OCI-LY7 (cell line): ENCODE measurements around the gene FCGR3B. TPM values are rescaled to one million over a fixed set of nuclear protein-coding genes. Genes with fewer than 3 reads are reported as not detected.
"Not testable (repeated sequence)": the region's sequence is repeated elsewhere in the genome, so short reads cannot be mapped to it uniquely, and the experiment has no call there.

ENCODE experiments used
- BruUV-seq: library from RNA; stranded (reverse); fragments of 400-500 nt; replicated peaks from 2 replicates; lab custom pipeline; 2021; lab: Mats Ljungman, UMichigan
- CTCF ChIA-PET: fragments of 300-600 bp; sonication (Branson Sonifier 250); formaldehyde crosslinking; loops from one replicate; lab custom pipeline; 2022; ENCODE audit warnings: antibody characterized with exemption; ENCODE audit not compliant: unreplicated experiment; lab: Charles Lee
- POLR2A ChIA-PET: fragments of 300-600 bp; sonication (Branson Sonifier 250); formaldehyde crosslinking; loops from one replicate; lab custom pipeline; 2022; ENCODE audit warnings: antibody characterized with exemption; lab: Charles Lee
- DNase-seq: peaks from one replicate; pipeline ENCODE4 v3.0.0-alpha.2; 2015; ENCODE audit warnings: low spot score
- H2AFZ ChIP-seq: fragments of 200-600 bp; sonication (generic), shearing (Covaris generic); 2 replicates; pipeline ENCODE4 v1.6.1; 2014; ENCODE audit warnings: mild to moderate bottlenecking, antibody characterized with exemption, low read length, moderate library complexity
- H3K27ac ChIP-seq: fragments of 200-600 bp; sonication (generic); 2 replicates; pipeline ENCODE4 v1.5.1; 2014; ENCODE audit warnings: mixed run types, low read depth, mild to moderate bottlenecking, moderate library complexity, low read length, inconsistent platforms; ENCODE audit not compliant: poor library complexity, severe bottlenecking
- H3K36me3 ChIP-seq: fragments of 200-600 bp; sonication (generic); 2 replicates; pipeline ENCODE4 v1.6.1; 2014; ENCODE audit warnings: mild to moderate bottlenecking, antibody characterized with exemption, low read length, moderate library complexity, mixed read lengths; ENCODE audit not compliant: insufficient read depth
- H3K4me1 ChIP-seq: fragments of 200-600 bp; sonication (generic); 2 replicates; pipeline ENCODE4 v1.5.1; 2014; ENCODE audit warnings: mild to moderate bottlenecking, low read length; ENCODE audit not compliant: insufficient read depth, poor library complexity, severe bottlenecking
- H3K4me2 ChIP-seq: fragments of 200-600 bp; sonication (generic); 2 replicates; pipeline ENCODE4 v1.6.1; 2014; ENCODE audit warnings: mild to moderate bottlenecking, low read length
- H3K4me3 ChIP-seq: fragments of 200-600 bp; sonication (generic); 2 replicates; pipeline ENCODE4 v1.5.1; 2014; ENCODE audit warnings: mild to moderate bottlenecking, low read depth, low read length; ENCODE audit not compliant: poor library complexity, severe bottlenecking
- H3K79me2 ChIP-seq: fragments of 200-600 bp; sonication (generic); 2 replicates; pipeline ENCODE4 v1.6.1; 2016; ENCODE audit warnings: low read depth, mild to moderate bottlenecking, low read length, moderate library complexity, mixed read lengths; ENCODE audit not compliant: insufficient read depth
- H3K9me2 ChIP-seq: fragments of 200-600 bp; sonication (generic); 2 replicates; pipeline ENCODE4 v1.6.1; 2016; ENCODE audit warnings: mild to moderate bottlenecking, low read length, mixed read lengths; ENCODE audit not compliant: insufficient read depth
- H3K9me3 ChIP-seq: fragments of 200-600 bp; sonication (generic); 2 replicates; pipeline ENCODE4 v1.6.1; 2014; ENCODE audit warnings: mild to moderate bottlenecking, mixed run types, low read length, mixed read lengths
- H4K20me1 ChIP-seq: fragments of 200-600 bp; sonication (generic); 2 replicates; pipeline ENCODE4 v1.6.1; 2014; ENCODE audit warnings: mild to moderate bottlenecking, antibody characterized with exemption, low read length, moderate library complexity, mixed read lengths; ENCODE audit not compliant: insufficient read depth
- EZH2phosphoT487 ChIP-seq: fragments of 200-600 bp; sonication (generic); IDR thresholded peaks from 2 replicates; pipeline ENCODE4 v1.6.1; 2018; ENCODE audit warnings: low read depth, borderline replicate concordance, mild to moderate bottlenecking, mixed run types, antibody characterized with exemption, low read length, moderate library complexity, mixed read lengths
- intact Hi-C: fragments of 100-400 bp; cut with micrococcal nuclease; formaldehyde crosslinking; loops from one replicate; pipeline ENCODE4 v1.10.0; 2022; ENCODE audit not compliant: unreplicated experiment
- total RNA-seq, 2 experiments: library from RNA; depleted of rRNA in 1 of 2; stranded (reverse); fragments of >200 nt in 1 of 2; shearing (Covaris generic) in 1 of 2; gene quantifications; 2 replicates each; pipeline ENCODE4 v1.2.3, GENCODE V29; 2014 to 2022
- TF ChIP-seq, protein P1 (sequence below): fragments of 200-600 bp; sonication (generic); conservative IDR thresholded peaks from 2 replicates; pipeline ENCODE4 v1.5.1; 2014; ENCODE audit warnings: mild to moderate bottlenecking, antibody characterized with exemption, low read length, moderate library complexity, mixed read lengths

FCGR3B gene
- total RNA-seq, 2 experiments from 2014 or later = not detected

DNA sequence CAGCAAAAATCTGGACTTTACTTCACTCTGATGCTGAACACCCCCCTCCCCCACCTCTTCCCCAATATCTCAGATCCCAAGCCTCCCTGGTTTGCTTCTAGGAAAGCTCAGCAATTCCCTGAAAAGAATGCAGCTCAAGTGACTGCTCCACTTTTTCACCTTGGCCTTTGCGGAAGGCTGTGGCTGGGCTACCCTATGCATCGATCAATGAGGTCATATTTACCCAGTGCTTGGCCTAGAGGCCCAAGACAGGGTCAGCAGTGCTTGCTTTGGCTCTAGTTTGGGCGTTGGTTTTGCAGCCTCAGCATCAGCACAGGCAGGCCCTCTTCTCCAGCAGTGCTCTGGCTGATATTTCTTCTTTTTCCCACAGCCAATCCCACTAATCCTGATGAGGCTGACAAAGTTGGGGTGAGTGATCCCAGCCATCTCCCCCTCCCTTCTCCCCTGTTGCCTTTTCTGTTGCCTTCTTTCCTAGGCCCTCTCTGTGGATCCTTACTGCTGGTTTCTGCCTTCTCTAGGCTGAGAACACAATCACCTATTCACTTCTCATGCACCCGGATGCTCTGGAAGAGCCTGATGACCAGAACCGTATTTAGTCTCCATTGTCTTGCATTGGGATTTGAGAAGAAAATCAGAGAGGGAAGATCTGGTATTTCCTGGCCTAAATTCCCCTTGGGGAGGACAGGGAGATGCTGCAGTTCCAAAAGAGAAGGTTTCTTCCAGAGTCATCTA lies 46.1 kb upstream of the FCGR3B start:
- POLR2A ChIA-PET = interaction anchor here (0.7 to 1.5 kb wide), 2 partner anchors 49 to 1198 kb away, joined by 4 read pairs; no protein-coding TSS in a partner anchor
- Histone ChIP-seq H3K4me3 (no peak overlapping the region), H3K36me3 (no peaks in the 10 kb centered on the region), H3K4me1 (no peaks in the 10 kb centered on the region), H3K4me2 (no peak overlapping the region), H3K9me2 (no peaks in the 10 kb centered on the region), H3K79me2 (no peaks in the 10 kb centered on the region), H4K20me1 (no peaks in the 10 kb centered on the region), H3K9me3 (no peaks in the 10 kb centered on the region), H3K27ac (no peak overlapping the region), H2AFZ (no peak overlapping the region)
- BruUV-seq = no TSS peak
- intact Hi-C loops = no loop called here
- TF ChIP-seq, protein P1, sequence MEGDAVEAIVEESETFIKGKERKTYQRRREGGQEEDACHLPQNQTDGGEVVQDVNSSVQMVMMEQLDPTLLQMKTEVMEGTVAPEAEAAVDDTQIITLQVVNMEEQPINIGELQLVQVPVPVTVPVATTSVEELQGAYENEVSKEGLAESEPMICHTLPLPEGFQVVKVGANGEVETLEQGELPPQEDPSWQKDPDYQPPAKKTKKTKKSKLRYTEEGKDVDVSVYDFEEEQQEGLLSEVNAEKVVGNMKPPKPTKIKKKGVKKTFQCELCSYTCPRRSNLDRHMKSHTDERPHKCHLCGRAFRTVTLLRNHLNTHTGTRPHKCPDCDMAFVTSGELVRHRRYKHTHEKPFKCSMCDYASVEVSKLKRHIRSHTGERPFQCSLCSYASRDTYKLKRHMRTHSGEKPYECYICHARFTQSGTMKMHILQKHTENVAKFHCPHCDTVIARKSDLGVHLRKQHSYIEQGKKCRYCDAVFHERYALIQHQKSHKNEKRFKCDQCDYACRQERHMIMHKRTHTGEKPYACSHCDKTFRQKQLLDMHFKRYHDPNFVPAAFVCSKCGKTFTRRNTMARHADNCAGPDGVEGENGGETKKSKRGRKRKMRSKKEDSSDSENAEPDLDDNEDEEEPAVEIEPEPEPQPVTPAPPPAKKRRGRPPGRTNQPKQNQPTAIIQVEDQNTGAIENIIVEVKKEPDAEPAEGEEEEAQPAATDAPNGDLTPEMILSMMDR = no peak
- TF ChIP-seq EZH2phosphoT487 = no peak
- no peak for DNase-seq
- CTCF ChIA-PET = interaction anchor here (0.6 kb wide), 1 partner anchor 908 kb away, joined by 4 read pairs; no protein-coding TSS in a partner anchor

DNA sequence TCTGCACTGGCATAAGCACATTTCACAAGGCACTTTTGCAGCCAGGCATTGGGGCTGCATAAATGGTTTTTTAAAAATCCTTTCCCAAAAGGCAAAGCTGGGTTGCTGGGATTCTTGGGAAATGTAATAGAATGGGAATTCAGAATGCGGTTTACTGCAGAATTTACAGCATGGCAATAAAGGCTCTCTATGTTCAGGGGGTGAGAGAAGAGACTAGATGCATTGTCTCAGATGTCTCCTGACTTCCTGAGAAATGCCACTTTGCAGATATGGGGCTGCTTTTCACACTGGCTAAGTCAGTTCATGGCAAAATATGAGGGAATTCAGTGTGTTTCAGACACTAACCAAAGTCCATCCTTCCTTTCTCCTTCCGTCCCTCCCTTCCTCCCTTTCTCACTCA lies 45.5 kb upstream of the FCGR3B start:
- ChIA-PET POLR2A (interaction anchor here (1.5 kb wide), 1 partner anchor 50 kb away, joined by 4 read pairs; no protein-coding TSS in a partner anchor), CTCF (no interaction called here)
- H3K4me3 ChIP-seq = no peak overlapping the region
- no peaks in the 10 kb centered on the region for H3K79me2 ChIP-seq
- no TSS peak for BruUV-seq
- TF ChIP-seq, protein P1 = no peak
- no peak for TF ChIP-seq EZH2phosphoT487
- H4K20me1 ChIP-seq = no peaks in the 10 kb centered on the region
- no peak for DNase-seq
- H3K4me1 ChIP-seq = no peaks in the 10 kb centered on the region
- H2AFZ ChIP-seq = no peak overlapping the region
- H3K4me2 ChIP-seq = no peak overlapping the region
- H3K36me3 ChIP-seq = no peaks in the 10 kb centered on the region
- intact Hi-C loops = no loop called here
- no peak overlapping the region for H3K27ac ChIP-seq
- H3K9me2 ChIP-seq = no peaks in the 10 kb centered on the region
- no peaks in the 10 kb centered on the region for H3K9me3 ChIP-seq

DNA sequence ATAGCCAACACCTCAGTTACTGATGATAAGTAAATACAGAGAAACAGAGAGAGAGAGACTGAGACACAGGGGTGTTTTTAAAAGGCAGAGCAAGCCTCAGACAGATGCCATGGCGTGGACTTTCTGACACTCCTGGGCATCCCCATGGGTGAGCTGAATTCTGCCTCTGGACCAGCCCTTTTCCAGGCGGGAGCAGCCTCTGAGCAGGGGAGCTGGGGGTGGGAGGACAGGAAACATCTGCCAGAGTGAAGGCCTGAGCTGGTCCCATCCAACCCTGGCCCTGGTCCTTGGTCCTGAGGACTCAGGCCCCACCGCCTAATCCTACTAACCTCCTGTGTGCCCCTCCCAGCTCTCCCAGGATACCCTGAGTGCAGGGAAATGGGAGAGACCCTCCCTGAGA lies 43.9 kb upstream of the FCGR3B start:
- H3K9me3 ChIP-seq, H3K4me2 ChIP-seq, intact Hi-C loops, DNase-seq, CTCF ChIA-PET, H3K36me3 ChIP-seq, H3K79me2 ChIP-seq, H3K4me3 ChIP-seq, H3K27ac ChIP-seq, H4K20me1 ChIP-seq, H3K9me2 ChIP-seq, BruUV-seq, H3K4me1 ChIP-seq, H2AFZ ChIP-seq: not testable (repeated sequence)
- POLR2A ChIA-PET = interaction anchor here (0.7 kb wide), 1 partner anchor 27 kb away, joined by 3 read pairs; no protein-coding TSS in a partner anchor

DNA sequence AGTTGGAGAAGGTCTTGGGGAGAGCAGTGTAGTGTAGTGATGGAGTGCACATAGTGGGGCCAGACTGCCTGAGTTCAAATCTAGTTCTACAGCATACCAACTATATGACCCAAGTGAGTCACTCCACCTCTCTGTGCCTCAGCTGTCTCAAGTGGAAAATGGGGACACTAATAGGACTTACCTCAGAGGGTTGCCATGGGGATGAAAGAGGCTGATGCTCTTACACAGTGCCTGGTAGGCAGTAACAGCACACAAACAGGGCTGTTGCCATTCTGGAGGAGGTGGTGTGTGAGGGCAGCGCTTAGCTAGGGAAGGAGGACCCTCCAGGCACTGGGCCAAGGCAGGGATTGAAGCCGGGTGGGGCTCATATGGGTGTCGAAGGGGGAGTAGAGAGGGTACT lies 43.5 kb upstream of the FCGR3B start:
- H3K36me3 ChIP-seq, H3K4me1 ChIP-seq, intact Hi-C loops, H3K4me3 ChIP-seq, H3K79me2 ChIP-seq, BruUV-seq, H3K4me2 ChIP-seq, H2AFZ ChIP-seq, H3K9me3 ChIP-seq, H4K20me1 ChIP-seq, CTCF ChIA-PET, DNase-seq, POLR2A ChIA-PET, H3K9me2 ChIP-seq, H3K27ac ChIP-seq: not testable (repeated sequence)

DNA sequence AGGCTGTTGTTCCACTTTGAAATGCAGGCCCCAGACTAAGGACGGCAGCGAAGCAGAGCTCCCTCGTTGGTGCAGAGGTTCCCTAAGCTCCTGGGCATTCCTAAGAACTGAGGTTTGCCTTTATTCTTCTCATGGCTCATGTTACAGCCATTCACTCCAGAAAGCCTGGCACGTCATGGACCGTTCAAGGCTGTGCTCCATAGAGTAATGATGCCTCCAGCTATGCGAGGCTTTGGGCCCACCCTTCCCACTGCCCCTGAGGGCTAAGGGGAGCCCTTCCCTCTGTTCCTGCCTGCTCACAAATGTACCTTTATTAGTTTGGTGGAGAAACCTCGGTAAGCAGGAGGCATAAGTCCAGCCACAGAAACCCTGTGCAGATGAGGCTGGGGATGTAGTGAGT lies 42.5 kb upstream of the FCGR3B start:
- H3K9me3 ChIP-seq, H3K4me2 ChIP-seq, H2AFZ ChIP-seq, H3K36me3 ChIP-seq, BruUV-seq, intact Hi-C loops, H4K20me1 ChIP-seq, H3K4me3 ChIP-seq, H3K9me2 ChIP-seq, H3K27ac ChIP-seq, H3K79me2 ChIP-seq, CTCF ChIA-PET, DNase-seq, POLR2A ChIA-PET, H3K4me1 ChIP-seq: not testable (repeated sequence)
